IMR-90 (cell line): ENCODE results near the gene FRMD1. TPM values are rescaled to one million over a fixed set of nuclear protein-coding genes. Genes with fewer than 3 reads are reported as not detected.

Experiments used
- ATAC-seq: fragments of 200-7000 bp; cut with Tn5 transposase; 2 replicates; pipeline ENCODE4 v1.9.1; 2020; ENCODE audit warnings: low read depth, mild to moderate bottlenecking, moderate library complexity
- BruUV-seq: library from RNA; stranded (reverse); fragments of 400-500 nt; replicated peaks from 2 replicates; lab custom pipeline; 2021; lab: Mats Ljungman, UMichigan
- CTCF ChIA-PET: fragments of 300-600 bp; formaldehyde crosslinking; extraction: SDS; loops from one replicate; lab custom pipeline; 2021; ENCODE audit warnings: antibody characterized with exemption; lab: Yijun Ruan, JAX
- POLR2A ChIA-PET: fragments of 300-600 bp; sonication (Branson Sonifier 250); formaldehyde crosslinking; loops from one replicate; lab custom pipeline; 2022; ENCODE audit warnings: antibody characterized with exemption; ENCODE audit not compliant: unreplicated experiment; lab: Charles Lee
- DNase-seq: peaks from one replicate; pipeline ENCODE4 v3.0.0; 2013
- H2AFZ ChIP-seq: replicated peaks from 2 replicates; pipeline ENCODE3; 2013; ENCODE audit warnings: low read length, mild to moderate bottlenecking; ENCODE audit not compliant: poor library complexity
- H2AK5ac ChIP-seq: 2 replicates; pipeline ENCODE4 v1.6.1; 2013; ENCODE audit warnings: low read depth, low read length, inconsistent platforms
- H2AK9ac ChIP-seq: replicated peaks from 2 replicates; pipeline ENCODE3; 2013; ENCODE audit warnings: mild to moderate bottlenecking, low read depth, low read length, moderate library complexity; ENCODE audit not compliant: poor library complexity
- H2BK120ac ChIP-seq: 2 replicates; pipeline ENCODE4 v1.6.1; 2013; ENCODE audit warnings: low read depth, low read length, inconsistent platforms
- H2BK15ac ChIP-seq: 3 replicates; pipeline ENCODE4 v1.6.1; 2013; ENCODE audit warnings: low read depth, low read length, inconsistent platforms
- H2BK20ac ChIP-seq: 2 replicates; pipeline ENCODE4 v1.6.1; 2013; ENCODE audit warnings: low read depth, mild to moderate bottlenecking, inconsistent platforms, low read length, moderate library complexity
- H2BK5ac ChIP-seq: 2 replicates; pipeline ENCODE4 v1.6.1; 2013; ENCODE audit warnings: mild to moderate bottlenecking, low read depth, low read length, inconsistent platforms; ENCODE audit not compliant: poor library complexity, severe bottlenecking
- H3K14ac ChIP-seq: replicated peaks from 2 replicates; pipeline ENCODE4 v1.6.1; 2013; ENCODE audit warnings: low read depth, low read length, inconsistent platforms
- H3K18ac ChIP-seq: 2 replicates; pipeline ENCODE4 v1.6.1; 2013; ENCODE audit warnings: low read depth, low read length, control low read depth
- H3K23ac ChIP-seq: 2 replicates; pipeline ENCODE4 v1.6.1; 2013; ENCODE audit warnings: low read depth, low read length, inconsistent platforms
- H3K27ac ChIP-seq: 2 replicates; pipeline ENCODE4 v1.5.1; 2013; ENCODE audit warnings: mild to moderate bottlenecking, control low read depth, low read length; ENCODE audit not compliant: insufficient read depth
- H3K27me3 ChIP-seq: 2 replicates; pipeline ENCODE4 v1.6.1; 2013; ENCODE audit warnings: low read length; ENCODE audit not compliant: control insufficient read depth, insufficient read depth
- H3K36me3 ChIP-seq: 2 replicates; pipeline ENCODE4 v1.6.1; 2013; ENCODE audit warnings: low read length, mixed read lengths; ENCODE audit not compliant: control insufficient read depth, insufficient read depth
- H3K4ac ChIP-seq: 2 replicates; pipeline ENCODE4 v1.6.1; 2013; ENCODE audit warnings: low read depth, low read length, inconsistent platforms
- H3K4me1 ChIP-seq: 2 replicates; pipeline ENCODE4 v1.6.1; 2013; ENCODE audit warnings: low read length, mixed read lengths; ENCODE audit not compliant: control insufficient read depth, insufficient read depth
- H3K4me2 ChIP-seq: 2 replicates; pipeline ENCODE4 v1.6.1; 2013; ENCODE audit warnings: low read depth, mild to moderate bottlenecking, control low read depth, low read length, moderate library complexity
- H3K4me3 ChIP-seq: 2 replicates; pipeline ENCODE4 v1.5.1; 2013; ENCODE audit warnings: low read depth, mild to moderate bottlenecking, control low read depth, low read length, moderate library complexity; ENCODE audit not compliant: insufficient read depth
- H3K56ac ChIP-seq: 2 replicates; pipeline ENCODE4 v1.6.1; 2013; ENCODE audit warnings: low read length, inconsistent platforms; ENCODE audit not compliant: insufficient read depth; ENCODE audit errors: extremely low read depth
- H3K79me1 ChIP-seq, 2 experiments: 2 replicates each; pipeline ENCODE4 v1.6.1; 2013; ENCODE audit warnings: low read length in 2 of 2, inconsistent platforms in 1 of 2, low read depth in 1 of 2
- H3K9ac ChIP-seq: 2 replicates; pipeline ENCODE4 v1.6.1; 2013; ENCODE audit warnings: low read depth, low read length, control low read depth
- H3K9me1 ChIP-seq: 2 replicates; pipeline ENCODE4 v1.6.1; 2013; ENCODE audit warnings: low read length, inconsistent platforms; ENCODE audit not compliant: insufficient read depth
- H3K9me3 ChIP-seq: 2 replicates; pipeline ENCODE4 v1.6.1; 2013; ENCODE audit warnings: low read length; ENCODE audit not compliant: control insufficient read depth, insufficient read depth
- H4K20me1 ChIP-seq: 2 replicates; pipeline ENCODE4 v1.6.1; 2013; ENCODE audit warnings: low read length, inconsistent platforms; ENCODE audit not compliant: insufficient read depth
- H4K5ac ChIP-seq: 2 replicates; pipeline ENCODE4 v1.6.1; 2013; ENCODE audit warnings: mild to moderate bottlenecking, low read depth, low read length, control low read depth
- H4K8ac ChIP-seq, 2 experiments: 2 replicates each; pipeline ENCODE4 v1.6.1; 2013; ENCODE audit warnings: low read depth in 2 of 2, low read length in 2 of 2, control low read depth in 1 of 2, inconsistent platforms in 1 of 2
- H4K91ac ChIP-seq: 2 replicates; pipeline ENCODE4 v1.6.1; 2013; ENCODE audit warnings: low read depth, low read length, inconsistent platforms; ENCODE audit not compliant: insufficient read depth
- BHLHE40 ChIP-seq: fragments of 150-350 bp; IDR thresholded peaks from 2 replicates; pipeline ENCODE4 v1.6.1; 2016; ENCODE audit warnings: mild to moderate bottlenecking, low read depth, low read length
- CEBPB ChIP-seq: IDR thresholded peaks from 2 replicates; pipeline ENCODE4 v1.6.1; 2012; ENCODE audit warnings: low read depth, low read length, improper control_type of control experiment
- FOS ChIP-seq: fragments of 150-350 bp; IDR thresholded peaks from 2 replicates; pipeline ENCODE4 v1.6.1; 2016; ENCODE audit warnings: low read depth, low read length
- MAFK ChIP-seq: IDR thresholded peaks from 2 replicates; pipeline ENCODE4 v1.6.1; 2012; ENCODE audit warnings: low read depth, low read length, improper control_type of control experiment
- MAZ ChIP-seq: IDR thresholded peaks from 2 replicates; pipeline ENCODE4 v1.6.1; 2012; ENCODE audit warnings: low read depth, mild to moderate bottlenecking, low read length, improper control_type of control experiment, moderate library complexity, borderline replicate concordance
- NFE2L2 ChIP-seq: fragments of 150-350 bp; IDR thresholded peaks from 2 replicates; pipeline ENCODE4 v1.6.1; 2016; ENCODE audit warnings: low read depth, mild to moderate bottlenecking, low read length
- POLR2A ChIP-seq: IDR thresholded peaks from 2 replicates; pipeline ENCODE4 v1.6.1; 2012; ENCODE audit warnings: mild to moderate bottlenecking, low read depth, low read length
- RAD21 ChIP-seq: IDR thresholded peaks from 2 replicates; pipeline ENCODE4 v1.6.1; 2012; ENCODE audit warnings: low read length, improper control_type of control experiment
- RCOR1 ChIP-seq: IDR thresholded peaks from 2 replicates; pipeline ENCODE4 v1.6.1; 2012; ENCODE audit warnings: mild to moderate bottlenecking, low read length, improper control_type of control experiment; ENCODE audit not compliant: insufficient replicate concordance
- RFX5 ChIP-seq: IDR thresholded peaks from 2 replicates; pipeline ENCODE4 v1.8.0; 2012; ENCODE audit warnings: low read depth, mild to moderate bottlenecking, low read length, moderate library complexity
- SMC3 ChIP-seq: fragments of 150-350 bp; IDR thresholded peaks from 2 replicates; pipeline ENCODE4 v1.6.1; 2016; ENCODE audit warnings: low read depth, mild to moderate bottlenecking, antibody characterized with exemption, low read length, moderate library complexity
- WGBS, 2 experiments: methylation state at CpG; one replicate each; pipeline versions ENCODE4 v1.1.5 to v1.1.7; 2013; ENCODE audit warnings: missing lambda C conversion rate in 2 of 2; ENCODE audit not compliant: insufficient read length in 1 of 2; ENCODE audit errors: extremely low coverage in 2 of 2; 5-methylcytosine and 5-hydroxymethylcytosine counted together
- dilution Hi-C: fragments of 300-500 bp; cut with HindIII; formaldehyde crosslinking; loops from one replicate; pipeline ENCODE4 v1.14.3; 2018; ENCODE audit warnings: low sequenced_read_pairs; ENCODE audit not compliant: unreplicated experiment
- in situ Hi-C: fragments of 300-500 bp; cut with MboI; formaldehyde crosslinking; loops from 3 replicates; pipeline ENCODE4 v1.14.3; 2019; ENCODE audit warnings: low sequenced_read_pairs, inconsistent platforms, mixed read lengths
- intact Hi-C: fragments of 100-400 bp; cut with micrococcal nuclease; formaldehyde crosslinking; loops from 2 replicates; pipeline ENCODE4 v1.10.0; 2022
- polyA plus RNA-seq, 3 experiments: library from polyadenylated mRNA; depleted of rRNA; stranded (reverse); fragments of >200 nt; gene quantifications; 2 replicates each; pipeline ENCODE4 v1.2.3, GENCODE V29; 2012; ENCODE audit warnings: low replicate concordance in 1 of 3
- total RNA-seq: library from RNA; depleted of rRNA; stranded (reverse); fragments of >200 nt; gene quantifications from 2 replicates; pipeline ENCODE4 v1.2.3, GENCODE V29; 2012
- TF ChIP-seq, protein P1 (sequence below): conservative IDR thresholded peaks from 2 replicates; pipeline ENCODE4 v1.5.1; 2012; ENCODE audit warnings: mild to moderate bottlenecking, low read depth, low read length, improper control_type of control experiment
- TF ChIP-seq, protein P2 (sequence below): fragments of 150-350 bp; IDR thresholded peaks from 2 replicates; pipeline ENCODE4 v1.6.1; 2016; ENCODE audit warnings: low read depth, mild to moderate bottlenecking, low read length, moderate library complexity, borderline replicate concordance

Gene FRMD1
- total and polyA plus RNA-seq, 2 of the 4 experiments (the other 2 are of a cell fraction), result not detected

DNA sequence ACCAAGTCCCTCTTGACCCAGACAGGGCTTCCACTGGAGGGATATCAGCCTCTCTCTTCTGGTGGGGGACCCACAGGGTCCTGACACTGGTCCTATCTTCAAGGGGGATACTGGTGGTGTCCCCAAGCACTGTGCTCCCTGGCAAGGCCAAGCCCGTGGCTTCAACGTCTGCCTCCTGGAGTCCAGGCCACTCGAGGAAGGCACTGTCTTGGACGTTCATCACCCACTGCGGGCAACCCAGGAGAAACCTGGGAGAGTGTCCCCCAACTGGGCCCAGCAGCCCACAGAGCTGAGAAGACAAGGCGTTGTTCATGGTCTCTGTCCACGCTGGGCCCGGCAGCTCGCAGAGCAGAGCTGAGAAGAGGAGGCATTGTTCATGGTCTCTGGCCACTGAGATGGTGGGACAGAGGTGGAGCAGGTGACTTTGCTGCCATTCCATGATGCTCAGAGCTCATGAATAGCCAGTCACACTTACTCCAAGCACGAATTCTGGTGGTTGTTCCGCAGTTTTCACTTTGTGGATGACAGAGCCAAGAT, 37.5 kb upstream of the FRMD1 start:
- Histone ChIP-seq H2AK5ac (no peak overlapping the region), H2BK15ac (no peak overlapping the region), H4K5ac (no peak overlapping the region), H4K8ac (no peak overlapping the region), H3K36me3 (no peaks in the 10 kb centered on the region), H3K27ac (no peak overlapping the region), H3K4me2 (no peak overlapping the region), H4K20me1 (no peaks in the 10 kb centered on the region), H3K79me1 (no peaks in the 10 kb centered on the region), H2BK20ac (no peak overlapping the region), H3K56ac (no peak overlapping the region), H4K91ac (no peak overlapping the region), H3K14ac (no peak overlapping the region), H3K4me1 (no peaks in the 10 kb centered on the region), H2AK9ac (no peak overlapping the region), H3K4me3 (no peak overlapping the region), H3K9me1 (no peaks in the 10 kb centered on the region), H3K23ac (no peak overlapping the region), H2BK5ac (no peak overlapping the region), H3K27me3 (no peaks in the 10 kb centered on the region; the same call in 1 of the 2 replicates), H2AFZ (no peak overlapping the region), H3K18ac (no peak overlapping the region), H2BK120ac (no peak overlapping the region), H3K9me3 (peaks cover 4% of the 10 kb centered on the region; the same call in 1 of the 2 replicates), H3K4ac (no peak overlapping the region), H3K9ac (no peak overlapping the region)
- POLR2A ChIA-PET, result no interaction called here
- 95% methylated on average over 4 of the region's 11 CpGs; no CpG with 5 or more reads in 1 of the 2 experiments for WGBS, 2 experiments
- in situ Hi-C loops, result no loop called here
- CTCF ChIA-PET, result interaction anchor here (0.6 kb wide), 1 partner anchor 1096 kb away, joined by 3 read pairs; no protein-coding TSS in a partner anchor
- dilution Hi-C loops, result no loop called here
- no TSS peak for BruUV-seq
- TF ChIP-seq MAFK (no peak), RCOR1 (no peak), RAD21 (no peak), RFX5 (no peak), CEBPB (no peak), SMC3 (no peak), POLR2A (no peak), MAZ (no peak), BHLHE40 (no peak), NFE2L2 (no peak), FOS (no peak)
- TF ChIP-seq, protein P1, sequence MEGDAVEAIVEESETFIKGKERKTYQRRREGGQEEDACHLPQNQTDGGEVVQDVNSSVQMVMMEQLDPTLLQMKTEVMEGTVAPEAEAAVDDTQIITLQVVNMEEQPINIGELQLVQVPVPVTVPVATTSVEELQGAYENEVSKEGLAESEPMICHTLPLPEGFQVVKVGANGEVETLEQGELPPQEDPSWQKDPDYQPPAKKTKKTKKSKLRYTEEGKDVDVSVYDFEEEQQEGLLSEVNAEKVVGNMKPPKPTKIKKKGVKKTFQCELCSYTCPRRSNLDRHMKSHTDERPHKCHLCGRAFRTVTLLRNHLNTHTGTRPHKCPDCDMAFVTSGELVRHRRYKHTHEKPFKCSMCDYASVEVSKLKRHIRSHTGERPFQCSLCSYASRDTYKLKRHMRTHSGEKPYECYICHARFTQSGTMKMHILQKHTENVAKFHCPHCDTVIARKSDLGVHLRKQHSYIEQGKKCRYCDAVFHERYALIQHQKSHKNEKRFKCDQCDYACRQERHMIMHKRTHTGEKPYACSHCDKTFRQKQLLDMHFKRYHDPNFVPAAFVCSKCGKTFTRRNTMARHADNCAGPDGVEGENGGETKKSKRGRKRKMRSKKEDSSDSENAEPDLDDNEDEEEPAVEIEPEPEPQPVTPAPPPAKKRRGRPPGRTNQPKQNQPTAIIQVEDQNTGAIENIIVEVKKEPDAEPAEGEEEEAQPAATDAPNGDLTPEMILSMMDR, result no peak
- TF ChIP-seq, protein P2, sequence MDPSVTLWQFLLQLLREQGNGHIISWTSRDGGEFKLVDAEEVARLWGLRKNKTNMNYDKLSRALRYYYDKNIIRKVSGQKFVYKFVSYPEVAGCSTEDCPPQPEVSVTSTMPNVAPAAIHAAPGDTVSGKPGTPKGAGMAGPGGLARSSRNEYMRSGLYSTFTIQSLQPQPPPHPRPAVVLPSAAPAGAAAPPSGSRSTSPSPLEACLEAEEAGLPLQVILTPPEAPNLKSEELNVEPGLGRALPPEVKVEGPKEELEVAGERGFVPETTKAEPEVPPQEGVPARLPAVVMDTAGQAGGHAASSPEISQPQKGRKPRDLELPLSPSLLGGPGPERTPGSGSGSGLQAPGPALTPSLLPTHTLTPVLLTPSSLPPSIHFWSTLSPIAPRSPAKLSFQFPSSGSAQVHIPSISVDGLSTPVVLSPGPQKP, result no peak
- DNase-seq (no peak), ATAC-seq (no peak)
- intact Hi-C loops, result loop anchor here (5.0 kb wide), 1 partner anchor 54 kb away; no protein-coding TSS in a partner anchor
